K562 (cell line): ENCODE measurements around the gene POLRMT. TPM values are rescaled to one million over a fixed set of nuclear protein-coding genes. Genes with fewer than 3 reads are reported as not detected.

Source experiments
- BMI1 ChIP-seq: fragments of 150-350 bp; IDR thresholded peaks from 2 replicates; pipeline ENCODE4 v1.6.1; 2014; ENCODE audit warnings: low read length
- CHD2 ChIP-seq: IDR thresholded peaks from 2 replicates; pipeline ENCODE4 v1.6.1; 2011; ENCODE audit warnings: low read depth, low read length
- ELF1 ChIP-seq: fragments of 200-800 bp; sonication (Bioruptor generic); IDR thresholded peaks from 2 replicates; pipeline ENCODE4 v1.6.1; 2016; ENCODE audit warnings: missing genetic modification characterization, missing compliant biosample characterization
- ETV5 ChIP-seq: sonication (generic); formaldehyde crosslinking; IDR thresholded peaks from 2 replicates; pipeline ENCODE4 v1.4.0; 2020; ENCODE audit warnings: low read depth, mild to moderate bottlenecking, missing genetic modification reagents
- FOXK2 ChIP-seq, 2 experiments: fragments of 450-650 bp; IDR thresholded peaks in 1 of 2; conservative IDR thresholded peaks in 1 of 2; 2 replicates each; pipeline ENCODE4 v1.6.1; 2016; ENCODE audit warnings: low read depth in 2 of 2, mild to moderate bottlenecking in 1 of 2
- GTF2E2 ChIP-seq: fragments of 200-800 bp; sonication (Bioruptor generic); IDR thresholded peaks from 2 replicates; pipeline ENCODE4 v1.6.1; 2016; ENCODE audit warnings: missing genetic modification characterization, missing compliant biosample characterization
- HDAC1 ChIP-seq, 2 experiments: fragments of 450-650 bp; IDR thresholded peaks; 2 replicates each; pipeline ENCODE4 v1.6.1; 2016 to 2017; ENCODE audit warnings: inconsistent platforms in 1 of 2, mild to moderate bottlenecking in 1 of 2, moderate library complexity in 1 of 2
- KDM5B ChIP-seq: fragments of 200-600 bp; sonication (generic); IDR thresholded peaks from 2 replicates; pipeline ENCODE4 v1.6.1; 2012; ENCODE audit warnings: low read depth, mild to moderate bottlenecking, moderate library complexity, low read length, control low read depth, inconsistent platforms; ENCODE audit not compliant: insufficient replicate concordance
- MBD1 ChIP-seq: fragments of 250-450 bp; sonication (Bioruptor Pico); IDR thresholded peaks from 2 replicates; pipeline ENCODE4 v1.8.0; 2022; ENCODE audit warnings: inconsistent platforms
- MTA3 ChIP-seq: fragments of 450-650 bp; formaldehyde crosslinking; IDR thresholded peaks from 2 replicates; pipeline ENCODE4 v1.6.1; 2017; ENCODE audit warnings: mild to moderate bottlenecking, borderline replicate concordance
- MTF1 ChIP-seq: fragments of 250-450 bp; sonication (Bioruptor Pico); IDR thresholded peaks from 2 replicates; pipeline ENCODE4 v1.9.0; 2021; ENCODE audit warnings: moderate library complexity, mild to moderate bottlenecking, inconsistent platforms, borderline replicate concordance
- NR2C2 ChIP-seq, 2 experiments: fragments of 200-800 bp in 1 of 2; sonication (Bioruptor generic) in 1 of 2; sonication (generic) in 1 of 2; formaldehyde crosslinking in 1 of 2; IDR thresholded peaks; 2 replicates each; pipeline versions ENCODE4 v1.6.1 to v1.8.0; 2016 to 2022; ENCODE audit warnings: mild to moderate bottlenecking in 1 of 2, missing compliant biosample characterization in 1 of 2, missing genetic modification characterization in 1 of 2, missing genetic modification reagents in 1 of 2
- POLR2A ChIP-seq: fragments of 450-650 bp; conservative IDR thresholded peaks from 2 replicates; pipeline ENCODE4 v1.6.1; 2016
- RB1 ChIP-seq: fragments of 450-650 bp; IDR thresholded peaks from 2 replicates; pipeline ENCODE4 v1.6.1; 2017; ENCODE audit warnings: low read depth, mild to moderate bottlenecking
- VEZF1 ChIP-seq: fragments of 200-800 bp; sonication (Bioruptor generic); IDR thresholded peaks from 2 replicates; pipeline ENCODE4 v1.6.1; 2017; ENCODE audit warnings: missing genetic modification characterization, missing compliant biosample characterization
- ZBTB33 ChIP-seq: sonication (generic); formaldehyde crosslinking; IDR thresholded peaks from 2 replicates; pipeline ENCODE4 v1.8.1; 2023; ENCODE audit warnings: mild to moderate bottlenecking, missing genetic modification reagents
- ZNF143 ChIP-seq: sonication (generic); formaldehyde crosslinking; IDR thresholded peaks from 2 replicates; pipeline ENCODE4 v1.9.0; 2022; ENCODE audit warnings: mild to moderate bottlenecking, missing genetic modification reagents
- ZNF395 ChIP-seq: fragments of 200-800 bp; sonication (Bioruptor generic); IDR thresholded peaks from 2 replicates; pipeline ENCODE4 v1.6.1; 2017; ENCODE audit warnings: missing genetic modification characterization, missing compliant biosample characterization
- polyA plus RNA-seq, 8 experiments: library from polyadenylated mRNA; depleted of rRNA in 4 of 8; stranded (reverse) in 5 of 8; unstranded in 3 of 8; fragments of >200 nt; fragmentation: Nextera tagmentation in 2 of 8; fragmentation: Illumina TruSeq in 1 of 8; extraction: Ambion mirVana in 2 of 8; extraction: Trizol in 1 of 8; gene quantifications; 2 replicates each; pipeline versions ENCODE4 v1.2.1 to v1.2.3, GENCODE V29; 2011 to 2014; ENCODE audit warnings: inconsistent platforms in 1 of 8, missing spikeins in 1 of 8
- total RNA-seq, 7 experiments: library from RNA; depleted of rRNA in 6 of 7; stranded (reverse); fragments of >200 nt in 6 of 7; fragmentation: Illumina TruSeq in 2 of 7; extraction: Trizol in 2 of 7; gene quantifications; 2 replicates each; pipeline versions ENCODE4 v1.2.1 to v1.2.3, GENCODE V29; 2011 to 2021; ENCODE audit warnings: low replicate concordance in 1 of 7

POLRMT gene
- total and polyA plus RNA-seq, 9 of the 15 experiments (the other 6 are each of a cell fraction or from before 2014, with no cell fraction given) = 30.3 to 144 (median 68.0) TPM

GRCh38 chr19:633068-633785, at the start of gene POLRMT (continued):
- peak; percentile 28; the same call in 1 of the 2 replicates for TF ChIP-seq ZNF395 (CRISPR knock-in tag)
- peak; percentile 63 for TF ChIP-seq KDM5B
- TF ChIP-seq ELF1 (tag) = peak; percentile 78
- TF ChIP-seq MBD1 (CRISPR knock-in tag) = no peak
- TF ChIP-seq BMI1 = peak; percentile 93
- TF ChIP-seq RB1 = 0 out of 2 replicates have a peak, but pooled peaks have one; percentile 23
- peak in 1 of 2 experiments; percentile 43; a peak in 1 of 4 replicates for TF ChIP-seq HDAC1 (IDR thresholded peaks at IDR 0.05)
- TF ChIP-seq ZNF143 (CRISPR knock-in tag) = peak; percentile 82
- TF ChIP-seq VEZF1 (CRISPR knock-in tag) = peak; percentile 38; the same call in 1 of the 2 replicates
- peak; percentile 75 for TF ChIP-seq FOXK2 (conservative IDR thresholded peaks at IDR 0.05 in 1 of 2, IDR thresholded peaks at IDR 0.05 in 1 of 2; ENCODE audit: low read depth in 2 of 2)
- peak; percentile 31; the same call in 1 of the 2 replicates for TF ChIP-seq ZBTB33 (CRISPR knock-in tag)
- TF ChIP-seq CHD2 = peak; percentile 68
- peak; percentile 90 for TF ChIP-seq NR2C2 (CRISPR knock-in tag; IDR thresholded peaks at IDR 0.05)
- TF ChIP-seq NR2C2 (tag; IDR thresholded peaks at IDR 0.05) = peak; percentile 99
- TF ChIP-seq POLR2A = peak; percentile 54; the same call in 1 of the 2 replicates
- peak; percentile 50 for TF ChIP-seq ETV5 (CRISPR knock-in tag)
- TF ChIP-seq MTF1 (CRISPR knock-in tag) = no peak
- peak; percentile 36; the same call in 1 of the 2 replicates for TF ChIP-seq MTA3
- TF ChIP-seq GTF2E2 = no peak; the same call in 1 of the 2 replicates
